Measurements from ENCODE around the gene LRRC1. TPM values are rescaled to one million over a fixed set of nuclear protein-coding genes. Genes with fewer than 3 reads are reported as not detected.

The LRRC1 gene
- total and polyA plus RNA-seq, 2 experiments from 2014 or later = 11.3 to 16.6 TPM

GRCh38 chr6:53799340-53799739 is 4.5 kb downstream of the LRRC1 start:
- 0 out of 2 replicates have a peak, but pooled peaks cover 3% of the 10 kb centered on the region for H3F3A ChIP-seq (replicated peaks; ENCODE audit: low read depth)
- Mint-ChIP-seq H3K4me3 (no peak overlapping the region), H3K9me3 (no peaks in the 10 kb centered on the region; the same call in 2 of the 3 replicates), H3K36me3 (ENCODE audit: low read depth) (no peaks in the 10 kb centered on the region; the same call in 2 of the 3 replicates), H3K4me1 (peaks cover 34% of the 10 kb centered on the region), H3K27ac (no peak overlapping the region), H3K27me3 (ENCODE audit: insufficient read depth, low read depth, poor library complexity) (peaks cover 16% of the 10 kb centered on the region)
- DNase-seq (ENCODE audit: low spot score) (no peak), ATAC-seq (no peak)
- H3K36me3 ChIP-seq (ENCODE audit: insufficient read depth) = no peaks in the 10 kb centered on the region
- H3K4me2 ChIP-seq = no peak overlapping the region
- H3K4me3 ChIP-seq = no peak overlapping the region
- H3K27ac ChIP-seq (ENCODE audit: low read depth) = no peak overlapping the region
- no peak for TF ChIP-seq CREB1 (CRISPR knock-in tag; IDR thresholded peaks at IDR 0.05; ENCODE audit: low read depth)
- TF ChIP-seq JUNB (IDR thresholded peaks at IDR 0.05; ENCODE audit: unreplicated experiment) = no peak
- no peak for TF ChIP-seq STAT1 (IDR thresholded peaks at IDR 0.05; ENCODE audit: unreplicated experiment)
- no peak for TF ChIP-seq NANOG (IDR thresholded peaks at IDR 0.05; ENCODE audit: borderline replicate concordance)
- no peak for TF ChIP-seq EZH2 (IDR thresholded peaks at IDR 0.05; ENCODE audit: low read depth, unreplicated experiment)
- TF ChIP-seq ZNF114 (CRISPR knock-in tag; IDR thresholded peaks at IDR 0.05) = no peak
- TF ChIP-seq CTCF (conservative IDR thresholded peaks at IDR 0.05; ENCODE audit: low read depth in 2 of 2) = no peak
- TF ChIP-seq REST (IDR thresholded peaks at IDR 0.05; ENCODE audit: unreplicated experiment) = no peak
- TF ChIP-seq ZNF462 (CRISPR knock-in tag; IDR thresholded peaks at IDR 0.05) = no peak
- no peak for TF ChIP-seq EZH2phosphoT487 (IDR thresholded peaks at IDR 0.05; ENCODE audit: unreplicated experiment)
- no peak for TF ChIP-seq POLR2AphosphoS5 (IDR thresholded peaks at IDR 0.05; ENCODE audit: low read depth)
- TF ChIP-seq ZNF331 (CRISPR knock-in tag; IDR thresholded peaks at IDR 0.05; ENCODE audit: low read depth) = no peak
- no peak for TF ChIP-seq ETS1 (IDR thresholded peaks at IDR 0.05)
- peaks cover 6% of the 10 kb centered on the region; the same call in 1 of the 2 replicates for H3K4me1 ChIP-seq (ENCODE audit: insufficient read depth)
- H3K79me2 ChIP-seq (replicated peaks; ENCODE audit: insufficient read depth) = peaks cover 76% of the 10 kb centered on the region
- peaks cover 23% of the 10 kb centered on the region for H3K27me3 ChIP-seq (ENCODE audit: insufficient read depth)
- no peaks in the 10 kb centered on the region for H3K9me2 ChIP-seq (ENCODE audit: insufficient read depth)
- H2AFZ ChIP-seq = no peak overlapping the region
- H4K20me1 ChIP-seq (replicated peaks; ENCODE audit: insufficient read depth) = peaks cover 33% of the 10 kb centered on the region
